Thoracic aorta (tissue), 2 donors: ENCODE data around the gene RSAD1. TPM values are rescaled to one million over a fixed set of nuclear protein-coding genes. Genes with fewer than 3 reads are reported as not detected.

Source experiments
- ATAC-seq: fragments of 150-250 bp; one replicate; pipeline ENCODE4 v1.8.0; 2017; ENCODE audit warnings: low read depth; ENCODE audit not compliant: insufficient number of reproducible peaks, low FRiP score
- DNase-seq: peaks from one replicate; pipeline ENCODE4 v3.0.0-alpha.2; 2020; ENCODE audit warnings: low spot score
- H3K27ac ChIP-seq, 2 donors: fragments of 200-600 bp; sonication (generic); 1 replicate in 1 of 2; 2 replicates in 1 of 2; pipeline ENCODE4 v1.5.1; 2016; ENCODE audit warnings: mild to moderate bottlenecking in 2 of 2, moderate library complexity in 2 of 2
- H3K27me3 ChIP-seq: fragments of 200-600 bp; sonication (generic); replicated peaks from 2 replicates; pipeline ENCODE4 v1.6.0; 2016; ENCODE audit warnings: mild to moderate bottlenecking; ENCODE audit not compliant: insufficient read depth
- H3K36me3 ChIP-seq: fragments of 200-600 bp; sonication (generic); one replicate; pipeline ENCODE4 v1.5.1; 2016
- H3K4me1 ChIP-seq, 2 donors: fragments of 200-600 bp; sonication (generic); 1 replicate in 1 of 2; 2 replicates in 1 of 2; pipeline versions ENCODE4 v1.5.1 to v1.6.0; 2016; ENCODE audit warnings: low read depth in 2 of 2, mild to moderate bottlenecking in 1 of 2; ENCODE audit not compliant: control insufficient read depth in 1 of 2
- H3K4me3 ChIP-seq: fragments of 200-600 bp; sonication (generic); 2 replicates; pipeline ENCODE4 v1.5.1; 2016; ENCODE audit warnings: mild to moderate bottlenecking
- H3K9me3 ChIP-seq: fragments of 200-600 bp; sonication (generic); 2 replicates; pipeline ENCODE4 v1.5.1; 2016
- CTCF ChIP-seq: fragments of 200-600 bp; sonication (generic); IDR thresholded peaks from one replicate; pipeline ENCODE4 v1.5.1; 2019; ENCODE audit warnings: antibody characterized with exemption
- total RNA-seq, 2 donors: library from RNA; depleted of rRNA; stranded (reverse); fragments of >200 nt; gene quantifications; one replicate each; pipeline versions ENCODE4 v1.1.0 to v1.2.3, GENCODE V29; 2016

The RSAD1 gene
- total RNA-seq, 2 donors from 2014 or later, result 21.4 to 35.3 TPM

DNA sequence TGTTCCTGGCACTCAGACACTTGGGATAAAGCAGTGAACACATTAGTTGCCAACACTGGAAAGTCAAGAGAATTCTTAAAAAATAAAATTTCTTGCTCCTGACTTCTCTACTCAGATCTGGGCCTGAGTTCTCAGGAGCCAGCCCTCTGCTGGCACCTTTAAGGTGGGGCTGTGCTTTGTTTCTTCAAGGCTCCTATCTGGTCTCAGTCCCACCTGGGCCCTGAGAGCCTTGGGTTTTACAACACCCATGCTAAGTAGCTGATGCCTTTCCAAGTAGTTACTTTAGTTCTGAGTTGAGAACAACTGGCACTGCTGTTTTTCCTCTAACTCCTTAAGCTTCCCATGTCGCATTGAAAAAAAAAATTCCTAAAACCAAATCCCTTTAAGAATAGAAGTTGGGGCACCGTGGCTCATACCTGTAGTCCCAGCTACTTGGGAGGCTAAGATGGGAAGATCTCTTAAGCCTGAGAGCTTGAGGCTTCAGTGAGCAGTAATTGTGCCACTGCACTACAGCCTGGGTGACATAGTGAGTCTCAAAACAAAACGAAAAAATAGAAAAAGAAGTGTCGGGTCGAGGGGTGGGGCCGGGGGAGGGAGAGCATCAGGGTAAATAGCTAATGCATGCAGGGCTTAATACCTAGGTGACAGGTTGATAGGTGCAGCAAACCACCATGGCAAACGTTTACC lies 26.6 kb upstream of the RSAD1 start:
- DNase-seq, result no peak
- H3K27me3 ChIP-seq, result no peaks in the 10 kb centered on the region
- H3K4me1 ChIP-seq, result no peaks in the 10 kb centered on the region
- no peak overlapping the region for H3K27ac ChIP-seq
- TF ChIP-seq CTCF, result no peak
- H3K4me3 ChIP-seq, result no peak overlapping the region
- no peaks in the 10 kb centered on the region for H3K36me3 ChIP-seq
- no peaks in the 10 kb centered on the region for H3K9me3 ChIP-seq
- ATAC-seq, result no peak

DNA sequence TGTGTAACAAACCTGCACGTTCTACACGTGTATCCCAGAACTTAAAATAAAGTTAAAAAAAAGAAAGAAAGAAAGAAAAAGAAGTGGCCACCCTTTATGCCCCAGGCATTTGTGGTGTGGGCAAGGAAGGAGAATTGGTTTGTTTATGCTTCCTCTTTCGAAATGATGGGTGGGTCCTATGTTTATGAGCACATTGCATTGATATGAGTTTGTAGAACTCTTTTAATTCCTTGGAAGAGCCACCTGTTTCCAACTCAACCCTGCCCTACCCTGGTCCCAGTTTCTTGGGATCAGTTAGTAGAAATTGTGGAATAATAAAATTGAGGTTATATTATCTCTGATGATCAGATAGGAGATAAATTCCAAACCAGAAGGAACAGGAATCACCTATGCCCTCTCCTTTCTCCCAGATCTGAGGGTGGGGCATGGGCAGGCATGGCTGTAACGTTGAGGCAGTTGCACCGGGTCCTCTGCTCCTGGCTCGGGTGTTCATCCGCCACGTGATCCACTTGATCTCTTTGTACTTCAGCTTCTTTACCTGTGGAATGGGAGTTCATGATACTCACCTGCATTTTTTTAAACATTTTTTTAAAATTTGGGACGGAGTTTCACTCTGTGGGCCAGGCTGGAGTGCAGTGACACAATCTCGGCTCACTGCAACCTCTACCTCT lies 25.9 kb upstream of the RSAD1 start:
- Histone ChIP-seq H3K36me3 (no peaks in the 10 kb centered on the region), H3K9me3 (no peaks in the 10 kb centered on the region), H3K27ac (no peak overlapping the region), H3K4me1 (no peaks in the 10 kb centered on the region), H3K27me3 (no peaks in the 10 kb centered on the region), H3K4me3 (no peak overlapping the region)
- ATAC-seq, result no peak
- no peak for TF ChIP-seq CTCF
- DNase-seq, result no peak

DNA sequence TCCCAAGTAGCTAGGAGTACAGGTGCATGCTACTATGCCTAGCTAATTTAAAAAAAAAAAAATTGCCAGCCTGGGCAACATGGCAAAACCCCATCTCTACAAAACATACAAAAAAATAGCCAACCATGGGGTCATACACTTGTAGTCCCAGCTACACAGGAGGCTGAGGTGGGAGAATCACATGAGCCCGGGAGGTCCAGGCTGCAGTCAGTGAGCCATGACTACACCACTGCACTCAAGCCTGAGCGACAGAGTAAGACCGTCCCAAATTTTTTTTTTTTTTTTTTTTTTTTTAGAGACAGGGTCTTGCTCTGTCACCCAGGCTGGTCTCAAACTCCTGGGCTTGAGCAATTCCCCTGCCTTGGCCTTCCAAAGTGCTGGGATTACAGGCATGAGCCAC lies 24.8 kb upstream of the RSAD1 start:
- Histone ChIP-seq H3K4me1 (no peaks in the 10 kb centered on the region), H3K36me3 (no peaks in the 10 kb centered on the region), H3K9me3 (no peaks in the 10 kb centered on the region), H3K4me3 (no peak overlapping the region), H3K27ac (no peak overlapping the region), H3K27me3 (no peaks in the 10 kb centered on the region)
- TF ChIP-seq CTCF, result no peak
- ATAC-seq (no peak), DNase-seq (no peak)

DNA sequence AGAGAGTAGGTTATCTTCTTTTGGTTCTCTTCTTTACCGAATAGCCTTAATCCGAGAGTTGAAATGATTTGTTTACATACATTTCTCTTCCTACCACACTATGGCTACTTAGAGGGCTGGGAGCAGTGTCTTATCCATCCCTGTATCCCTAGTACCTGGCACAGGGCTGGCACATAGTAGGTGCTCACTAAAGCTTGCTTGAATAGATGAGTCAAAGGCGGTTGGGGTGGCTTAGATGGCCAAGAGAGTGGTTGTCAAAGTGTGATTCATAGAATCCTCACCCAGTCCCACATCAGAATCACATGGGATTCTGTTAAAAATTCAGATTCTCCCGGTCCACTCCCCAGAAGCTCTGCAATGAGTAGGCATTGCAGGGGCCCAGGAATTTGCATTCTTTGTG lies 21.0 kb upstream of the RSAD1 start:
- Histone ChIP-seq H3K9me3 (no peaks in the 10 kb centered on the region), H3K36me3 (no peaks in the 10 kb centered on the region), H3K4me1 (no peaks in the 10 kb centered on the region), H3K27me3 (no peaks in the 10 kb centered on the region), H3K27ac (no peak overlapping the region), H3K4me3 (no peak overlapping the region)
- DNase-seq (no peak), ATAC-seq (no peak)
- TF ChIP-seq CTCF, result no peak

- H3K4me1 ChIP-seq, result no peaks in the 10 kb centered on the region
- no peaks in the 10 kb centered on the region for H3K9me3 ChIP-seq
These were observed 20.4 kb upstream of the RSAD1 start for GRCh38 chr17:50458270-50458669.

More at GRCh38 chr17:50458270-50458669, 20.4 kb upstream of the RSAD1 start:
- H3K27me3 ChIP-seq, result no peaks in the 10 kb centered on the region
- TF ChIP-seq CTCF, result no peak
- H3K4me3 ChIP-seq, result no peak overlapping the region
- DNase-seq (no peak), ATAC-seq (no peak)
- no peak overlapping the region for H3K27ac ChIP-seq
- no peaks in the 10 kb centered on the region for H3K36me3 ChIP-seq
